Urothelium cell line (cell line): ENCODE data around the gene LTBP2.

ENCODE experiments used
- DNase-seq: peaks from one replicate; pipeline ENCODE4 v3.0.0; 2011; ENCODE audit warnings: low spot score, mixed read lengths
- FAIRE-seq: peaks from 2 replicates; lab custom pipeline; 2011; peaks lifted over from hg19 to GRCh38; lab: Jason Lieb, UNC

The LTBP2 gene

GRCh38 chr14:74594029-74594428 lies 18.0 kb downstream of the LTBP2 start:
- no peak for FAIRE-seq
- no peak for DNase-seq

GRCh38 chr14:74593241-74593953 lies 18.6 kb downstream of the LTBP2 start:
- FAIRE-seq = peak; percentile 37
- no peak for DNase-seq

- FAIRE-seq (no peak), DNase-seq (no peak)
These were observed 19.4 kb downstream of the LTBP2 start for GRCh38 chr14:74592476-74593201.

- FAIRE-seq (no peak), DNase-seq (no peak)
These were observed 20.1 kb downstream of the LTBP2 start for GRCh38 chr14:74591899-74592298.

GRCh38 chr14:74591394-74591793 lies 20.6 kb downstream of the LTBP2 start:
- no peak for DNase-seq
- FAIRE-seq = no peak

- DNase-seq = no peak
- no peak for FAIRE-seq
These were observed 22.7 kb downstream of the LTBP2 start for GRCh38 chr14:74589291-74589879.

- DNase-seq (no peak), FAIRE-seq (no peak)
These were observed 24.7 kb downstream of the LTBP2 start for GRCh38 chr14:74587363-74587707.

- FAIRE-seq (no peak), DNase-seq (no peak)
These were observed 25.2 kb downstream of the LTBP2 start for GRCh38 chr14:74586681-74587362.

GRCh38 chr14:74585406-74586335 lies 26.4 kb downstream of the LTBP2 start:
- FAIRE-seq (no peak), DNase-seq (no peak)

GRCh38 chr14:74584951-74585350 lies 27.1 kb downstream of the LTBP2 start:
- no peak for DNase-seq
- FAIRE-seq = no peak

GRCh38 chr14:74583689-74584434 lies 28.2 kb downstream of the LTBP2 start:
- peak; percentile 96 for FAIRE-seq

GRCh38 chr14:74582910-74583581 lies 29.0 kb downstream of the LTBP2 start:
- no peak for DNase-seq
- FAIRE-seq = peak; percentile 62

More at GRCh38 chr14:74583689-74584434, 28.2 kb downstream of the LTBP2 start:
- peak; percentile 86 for DNase-seq

- peak; percentile 88 for FAIRE-seq
- no peak for DNase-seq
These were observed 31.8 kb downstream of the LTBP2 start for GRCh38 chr14:74580275-74580672.

- peak; percentile 92 for DNase-seq
- FAIRE-seq = peak; percentile 99
These were observed 32.4 kb downstream of the LTBP2 start for GRCh38 chr14:74579447-74580274.

GRCh38 chr14:74578479-74578878 lies 33.6 kb downstream of the LTBP2 start:
- FAIRE-seq (no peak), DNase-seq (no peak)

- no peak for DNase-seq
- FAIRE-seq = no peak
These were observed 34.1 kb downstream of the LTBP2 start for GRCh38 chr14:74577948-74578275.

GRCh38 chr14:74577247-74577947 lies 34.6 kb downstream of the LTBP2 start:
- DNase-seq = no peak
- peak; percentile 5 for FAIRE-seq

GRCh38 chr14:74575936-74576335 lies 36.1 kb downstream of the LTBP2 start:
- FAIRE-seq = no peak
- DNase-seq = no peak
